Midbrain (tissue), 1 donor: ENCODE results near the gene EXOC6B.
A peak's percentile ranks its signal among the peaks of the same experiment; 100 is the strongest.
"Not testable (repeated sequence)": the region's sequence is repeated elsewhere in the genome, so short reads cannot be mapped to it uniquely, and the experiment has no call there.

Source experiments
- DNase-seq: peaks from one replicate; lab custom pipeline; 2025; lab: John Stamatoyannopoulos, UW

Gene EXOC6B

DNA sequence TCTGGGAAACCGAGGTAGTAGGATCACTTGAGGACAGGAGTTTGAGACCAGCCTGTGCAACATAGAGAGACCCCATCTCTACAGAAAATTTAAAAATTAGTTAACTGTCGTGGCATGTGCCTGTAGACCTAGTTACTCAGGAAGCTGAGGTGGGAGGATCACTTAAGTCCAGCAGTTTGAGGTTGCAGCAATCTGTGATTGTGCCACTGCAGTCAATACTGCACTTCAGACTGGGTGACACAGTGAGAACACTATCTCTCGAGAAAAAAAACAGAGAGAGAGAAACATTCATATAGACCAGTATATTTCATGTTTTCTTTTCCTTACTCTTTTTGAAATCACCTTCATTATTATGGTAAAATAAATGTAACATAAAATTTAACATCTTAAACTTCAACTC, 387.5 kb downstream of the EXOC6B start:
- DNase-seq, result no peak

DNA sequence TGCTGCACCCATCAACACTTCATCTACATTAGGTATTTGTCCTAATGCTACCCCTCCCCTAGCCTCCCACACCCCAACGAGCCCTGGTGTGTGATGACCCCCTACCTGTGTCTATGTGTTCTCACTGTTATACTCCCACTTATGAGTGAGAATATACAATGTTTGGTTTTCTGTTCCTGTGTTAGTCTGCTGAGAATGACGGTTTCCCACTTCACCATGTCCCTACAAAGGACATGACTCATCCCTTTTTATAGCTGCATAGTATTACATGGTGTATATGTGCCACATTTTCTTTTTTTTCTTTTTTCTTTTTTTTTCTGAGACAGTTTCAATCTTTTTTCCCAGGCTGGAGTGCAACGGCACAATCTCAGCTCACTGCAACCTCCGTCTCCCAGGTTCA, 394.1 kb downstream of the EXOC6B start:
- DNase-seq, result no peak

DNA sequence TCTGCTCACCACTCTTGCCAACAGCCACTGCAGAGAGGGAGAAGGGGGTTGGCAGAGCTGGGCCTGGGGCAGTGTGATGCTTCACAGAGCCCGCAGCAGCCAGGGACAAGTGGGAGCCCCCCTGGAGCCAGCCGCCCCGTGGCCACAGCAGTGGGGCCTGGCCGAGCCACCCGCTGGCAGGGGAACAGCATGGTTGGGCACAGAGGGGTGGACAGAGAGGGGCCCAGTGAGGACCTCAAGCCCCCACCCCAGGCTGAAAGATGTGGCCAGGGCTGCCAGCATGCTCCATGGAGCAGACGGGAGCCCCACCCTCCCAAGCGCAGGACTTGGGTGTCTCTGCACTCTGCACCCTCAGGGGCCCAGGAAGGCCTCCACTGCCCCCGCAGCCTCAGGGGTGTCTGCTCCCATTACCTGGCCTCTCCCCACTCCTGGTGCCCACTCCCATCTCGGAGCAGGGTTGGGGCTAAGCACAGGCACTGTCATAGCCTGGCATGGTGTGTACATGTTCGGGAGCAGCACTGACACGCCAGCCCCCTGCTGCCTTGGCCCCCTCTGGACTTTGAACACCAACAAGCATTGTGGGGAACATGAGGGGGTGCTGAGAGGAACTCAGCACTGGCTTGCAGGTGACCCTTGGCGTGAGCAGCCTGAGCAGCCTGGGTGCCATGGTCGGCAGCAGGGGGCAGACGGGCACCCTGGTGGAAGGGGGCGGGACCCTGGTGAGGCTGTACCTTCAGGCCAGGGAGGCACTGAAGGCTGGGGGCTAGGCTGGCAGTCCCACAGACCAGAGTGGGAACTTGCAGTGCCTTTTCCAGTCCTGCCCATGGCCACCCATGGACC, 398.6 kb downstream of the EXOC6B start:
- DNase-seq, result no peak

DNA sequence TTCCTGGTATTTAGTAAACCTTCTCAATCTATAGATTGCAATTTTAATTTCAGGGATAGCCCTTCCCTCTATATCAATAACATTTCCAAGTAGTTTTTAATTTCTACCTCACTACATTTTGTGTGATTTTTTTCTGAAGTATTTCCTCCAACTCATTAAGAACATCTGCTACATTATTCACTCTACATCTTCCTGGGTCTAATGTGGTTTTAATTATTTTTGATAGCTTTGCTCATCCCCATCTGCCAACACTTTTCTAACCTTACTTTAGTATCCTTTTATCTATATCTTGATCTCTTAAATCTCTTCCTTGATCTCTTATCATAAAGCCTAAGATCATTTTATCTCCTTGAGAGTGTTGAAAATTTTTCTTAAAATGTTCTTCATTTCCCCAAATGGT, 399.8 kb downstream of the EXOC6B start:
- DNase-seq, result no peak

DNA sequence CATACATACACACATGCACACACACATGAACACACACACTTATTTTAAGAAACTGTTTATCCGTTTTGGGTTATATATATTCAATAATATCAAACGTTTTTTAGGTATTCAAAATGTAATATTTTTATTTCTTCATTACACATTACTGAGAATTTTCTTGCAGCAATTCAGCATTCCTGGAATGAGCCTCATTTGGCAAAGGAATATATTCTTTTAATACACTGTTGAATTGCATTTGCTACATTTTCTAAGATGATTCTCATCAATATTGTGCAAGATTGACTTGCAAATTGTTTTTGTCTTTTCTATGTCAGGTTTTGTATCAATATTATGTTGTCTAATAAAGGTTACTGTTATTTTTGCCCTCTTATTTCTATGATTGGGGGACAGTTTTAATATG, 402.1 kb downstream of the EXOC6B start:
- DNase-seq, result no peak

DNA sequence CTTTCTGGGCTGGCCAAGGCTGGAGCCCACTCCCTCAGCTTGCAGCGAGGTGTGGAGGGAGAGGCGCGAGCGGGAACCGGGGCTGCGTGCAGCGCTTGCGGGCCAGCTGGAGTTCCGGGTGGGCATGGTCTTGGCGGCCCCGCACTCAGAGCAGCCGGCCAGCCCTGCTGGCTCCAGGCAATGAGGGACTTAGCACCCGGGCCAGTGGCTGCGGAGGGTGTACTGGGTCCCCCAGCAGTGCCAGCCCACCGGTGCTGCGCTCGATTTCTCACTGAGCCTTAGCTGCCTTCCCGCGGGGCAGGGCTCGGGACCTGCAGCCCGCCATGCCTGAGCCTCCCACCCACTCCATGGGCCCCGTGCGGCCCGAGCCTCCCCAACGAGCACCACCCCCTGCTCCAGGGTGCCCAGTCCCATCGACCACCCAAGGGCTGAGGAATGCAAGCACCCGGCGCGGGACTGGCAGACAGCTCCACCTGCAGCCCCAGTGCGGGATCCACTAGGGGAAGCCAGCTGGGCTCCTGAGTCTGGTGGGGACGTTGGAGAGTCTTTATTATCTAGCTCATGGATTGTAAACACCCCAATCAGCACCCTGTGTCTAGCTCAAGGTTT, 404.0 kb downstream of the EXOC6B start:
- not testable (repeated sequence) for DNase-seq

DNA sequence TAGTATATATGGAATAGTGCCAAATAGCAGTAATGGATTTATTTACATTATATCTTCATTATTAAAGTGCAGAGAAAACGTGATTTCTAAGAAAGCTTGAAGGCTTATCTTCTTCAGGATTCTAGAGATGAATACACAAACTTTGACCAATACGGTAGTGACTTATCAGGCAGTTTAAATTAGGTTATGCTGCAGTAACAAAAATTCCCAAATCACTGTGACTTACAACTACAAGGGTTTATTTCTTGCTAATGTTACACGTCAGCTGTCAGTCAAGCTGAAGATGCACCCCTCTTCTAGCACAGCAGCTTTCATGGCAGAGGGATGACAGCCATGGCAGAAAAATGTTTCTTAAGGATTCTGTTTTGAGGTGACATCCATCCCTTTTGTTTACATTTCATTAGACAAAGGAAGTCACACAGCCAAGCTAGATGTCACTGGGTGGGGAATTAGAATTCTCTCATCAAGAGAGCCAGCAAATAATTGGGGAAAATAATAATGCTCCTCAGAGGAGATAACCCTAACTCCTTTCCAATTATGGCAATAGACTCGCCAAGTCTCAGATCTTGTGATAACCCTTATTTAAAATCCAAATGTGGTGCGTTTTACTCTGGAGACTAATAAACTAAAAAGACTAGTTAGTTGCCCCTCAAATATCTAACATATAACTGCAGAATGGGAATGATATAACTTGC, 409.9 kb downstream of the EXOC6B start:
- no peak for DNase-seq

DNA sequence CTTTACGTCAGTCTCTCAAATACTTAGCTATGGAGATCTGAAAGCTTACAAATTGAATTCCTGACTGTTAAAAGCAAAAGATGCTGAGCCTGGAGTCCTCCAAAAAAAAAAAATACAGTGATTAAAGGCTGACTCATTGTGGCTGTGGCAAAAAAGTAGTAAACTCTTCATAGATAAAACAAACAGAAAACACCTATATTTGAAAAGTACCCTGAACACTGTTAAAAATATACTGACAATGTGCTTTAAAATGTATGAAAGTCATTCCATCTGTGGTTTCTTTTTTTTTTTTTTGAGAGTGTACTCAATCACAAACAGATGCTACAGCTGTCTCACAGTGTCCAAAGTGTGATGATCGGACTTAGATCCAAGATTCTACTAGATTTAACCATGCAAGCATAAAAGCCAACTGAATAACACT, 410.6 kb downstream of the EXOC6B start:
- DNase-seq, result peak; percentile 2

DNA sequence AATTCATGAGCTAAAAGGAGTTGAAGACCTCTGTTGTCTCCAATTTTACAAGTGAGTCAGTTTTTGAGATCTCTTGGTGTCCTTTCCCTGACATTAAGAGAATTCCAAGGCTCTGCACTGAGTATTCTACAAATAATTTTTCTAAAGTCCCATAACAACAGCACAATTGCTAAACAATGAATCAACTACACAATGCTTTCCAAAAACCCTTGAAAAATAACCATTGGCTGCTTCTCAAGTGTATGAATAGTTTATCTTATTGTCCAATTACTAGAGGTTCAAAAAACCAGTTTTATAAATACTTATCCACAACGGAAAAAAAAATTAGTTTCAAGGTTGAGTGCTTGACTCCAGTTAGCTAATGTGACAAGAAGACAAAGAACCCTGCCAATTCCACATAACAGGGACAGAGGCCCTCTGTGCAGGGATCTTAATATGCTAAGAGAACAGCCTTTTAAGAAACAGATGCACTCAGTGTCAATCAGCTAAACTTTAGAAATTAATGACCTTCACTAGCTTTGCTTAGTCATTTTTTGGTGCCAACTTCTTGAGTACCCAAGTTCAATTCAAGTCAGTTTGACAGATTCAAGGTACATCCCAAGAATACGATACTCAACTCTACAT, 411.6 kb downstream of the EXOC6B start:
- peak; percentile 34 for DNase-seq

DNA sequence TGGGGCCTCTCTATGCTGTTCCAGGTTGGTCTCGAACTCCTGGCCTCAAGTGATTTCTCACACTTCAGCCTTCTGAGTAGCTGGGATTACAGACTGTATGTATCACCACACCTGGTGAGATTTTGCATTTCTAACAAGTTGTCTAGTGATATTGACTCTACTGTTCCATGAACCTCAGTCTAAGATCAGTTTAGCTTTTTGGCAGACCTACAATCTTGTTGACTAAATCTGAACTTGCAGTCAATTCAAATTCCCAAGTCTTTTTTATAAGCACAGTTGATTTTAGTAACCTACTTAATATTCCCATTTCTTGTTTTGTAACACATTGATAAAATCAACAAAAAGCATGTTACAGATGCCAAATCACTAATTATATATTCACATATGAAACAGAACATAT, 412.1 kb downstream of the EXOC6B start:
- DNase-seq, result no peak

DNA sequence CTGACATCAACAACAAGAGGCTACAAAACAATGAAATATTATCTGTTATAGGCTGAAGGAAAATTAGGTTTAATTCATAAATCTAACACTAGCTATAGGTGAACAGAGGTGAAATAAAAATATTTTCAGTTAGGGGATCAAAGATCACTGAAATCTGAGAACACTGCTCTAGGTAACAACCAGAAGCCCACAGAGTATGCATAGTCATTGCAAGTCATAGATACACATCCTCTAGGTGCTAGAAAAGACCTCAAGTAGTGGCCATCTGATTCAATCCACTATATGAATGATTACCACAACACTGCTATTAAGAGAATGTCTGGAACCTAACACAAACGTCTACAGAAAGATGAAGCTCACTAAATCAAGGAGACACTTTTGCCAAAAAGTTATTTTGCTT, 413.6 kb downstream of the EXOC6B start:
- no peak for DNase-seq

DNA sequence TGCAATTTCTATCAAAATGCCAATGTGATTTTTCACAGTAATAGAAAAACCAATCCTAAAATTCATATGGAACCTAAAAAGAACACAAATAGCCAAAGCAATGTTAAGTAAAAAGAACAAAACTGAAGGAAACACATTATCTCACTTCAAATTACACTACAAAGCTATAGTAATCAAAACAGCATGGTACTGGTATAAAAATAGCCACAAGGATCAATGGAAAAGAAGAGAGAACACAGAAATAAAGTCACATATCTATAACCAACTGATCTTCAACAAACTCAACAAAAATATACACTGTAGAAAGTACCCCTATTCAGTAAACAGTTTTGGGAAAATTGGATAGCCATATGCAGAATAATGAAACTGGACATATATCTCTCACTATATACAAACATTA, 426.0 kb downstream of the EXOC6B start:
- DNase-seq, result no peak

DNA sequence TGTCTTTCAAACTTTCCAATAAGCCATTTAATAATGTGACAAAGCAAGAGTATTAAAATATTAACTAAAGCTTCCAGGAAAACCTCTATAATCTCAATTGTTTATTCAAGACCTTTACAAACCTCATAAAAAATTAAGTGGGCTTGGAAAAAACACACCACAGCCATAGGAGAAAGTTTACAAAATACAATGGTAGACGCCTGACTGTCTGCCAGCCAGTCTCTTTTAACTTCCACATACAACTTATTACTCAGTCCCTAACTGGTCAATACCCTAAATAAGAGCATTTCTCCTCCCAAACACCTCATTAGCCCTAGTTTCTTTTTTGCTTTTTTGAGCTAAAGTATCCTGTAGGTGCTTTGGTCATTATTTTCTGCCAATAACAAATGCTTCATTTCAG, 430.7 kb downstream of the EXOC6B start:
- no peak for DNase-seq

DNA sequence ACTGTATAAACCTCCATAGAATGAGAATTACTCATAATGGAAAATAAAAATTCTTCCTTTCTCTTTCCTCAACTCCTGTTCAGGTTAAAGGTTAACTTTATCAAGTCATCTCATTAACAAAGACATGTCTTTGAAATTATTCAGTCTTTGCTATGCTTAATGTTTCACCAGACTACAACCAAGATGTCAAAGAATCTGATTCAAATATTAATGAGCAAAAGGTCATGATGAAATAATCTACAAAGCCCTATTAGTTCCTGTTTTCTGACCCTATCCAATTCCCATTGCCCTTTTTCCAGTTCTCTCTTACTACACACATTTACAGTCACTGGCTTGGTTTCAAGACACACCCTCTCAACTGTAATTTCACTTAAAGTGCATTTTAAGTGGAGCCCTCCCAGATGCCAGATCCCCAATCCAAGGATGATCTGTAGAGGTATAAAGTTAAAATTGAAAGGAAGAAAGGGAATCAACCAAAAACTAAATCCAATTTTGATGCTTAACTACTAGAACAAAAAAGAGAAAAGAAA, 431.2 kb downstream of the EXOC6B start:
- DNase-seq, result no peak

DNA sequence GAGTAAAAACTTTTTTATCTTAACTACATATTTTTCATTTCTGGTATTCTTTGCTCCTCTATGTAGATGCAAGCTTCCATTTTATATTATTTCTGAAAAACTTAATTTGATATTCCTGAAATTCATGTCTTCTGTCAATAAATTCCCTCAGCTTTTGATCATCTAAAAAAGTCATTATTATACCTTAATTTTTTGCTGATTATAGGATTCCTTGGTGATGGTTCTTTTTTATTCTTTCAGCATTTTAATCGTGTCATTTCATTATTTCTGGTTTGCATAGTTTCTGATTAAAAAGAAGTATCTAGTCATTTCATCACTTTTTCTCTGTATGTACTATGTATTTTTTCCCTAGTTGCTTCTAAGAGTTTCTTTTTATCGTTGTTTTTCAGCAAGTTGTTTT, 436.4 kb downstream of the EXOC6B start:
- DNase-seq, result no peak

DNA sequence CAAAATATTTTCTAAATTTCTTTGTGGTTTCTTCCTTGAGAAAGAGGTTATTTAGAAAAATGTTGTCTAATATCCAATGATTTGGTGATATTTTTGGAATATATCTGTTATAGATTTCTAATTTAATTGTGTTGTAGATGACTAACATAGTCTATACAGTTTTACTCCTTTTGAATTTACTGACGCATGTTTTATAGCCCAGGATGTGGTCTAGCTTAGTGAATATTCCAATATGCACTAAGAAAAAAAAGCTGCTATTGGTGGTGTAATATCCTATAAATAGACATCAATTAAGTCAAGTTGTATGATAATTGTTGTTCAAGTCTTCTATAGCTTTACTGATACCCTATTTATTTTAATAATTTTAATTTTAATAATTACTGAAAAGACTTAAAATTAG, 437.6 kb downstream of the EXOC6B start:
- DNase-seq, result no peak

DNA sequence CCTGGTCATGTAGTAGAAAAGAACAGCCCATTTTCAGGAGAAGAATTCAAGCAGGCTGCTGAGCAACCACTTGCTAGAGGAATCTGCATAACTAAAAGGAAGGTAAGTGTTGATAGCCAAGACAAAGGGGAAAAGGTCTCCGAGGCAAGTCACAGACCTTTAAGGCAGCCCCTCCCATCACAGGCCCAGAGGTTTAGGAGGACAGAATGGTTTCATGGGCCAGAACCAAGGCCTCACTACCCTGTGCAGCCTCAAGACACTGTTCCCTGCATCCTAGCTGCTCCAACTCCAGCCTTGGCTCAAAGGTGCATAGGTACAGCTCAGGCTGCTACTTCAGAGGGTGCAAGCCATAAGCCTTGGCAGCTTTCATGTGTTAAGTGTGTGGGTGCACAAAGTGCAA, 439.5 kb downstream of the EXOC6B start:
- DNase-seq, result no peak

DNA sequence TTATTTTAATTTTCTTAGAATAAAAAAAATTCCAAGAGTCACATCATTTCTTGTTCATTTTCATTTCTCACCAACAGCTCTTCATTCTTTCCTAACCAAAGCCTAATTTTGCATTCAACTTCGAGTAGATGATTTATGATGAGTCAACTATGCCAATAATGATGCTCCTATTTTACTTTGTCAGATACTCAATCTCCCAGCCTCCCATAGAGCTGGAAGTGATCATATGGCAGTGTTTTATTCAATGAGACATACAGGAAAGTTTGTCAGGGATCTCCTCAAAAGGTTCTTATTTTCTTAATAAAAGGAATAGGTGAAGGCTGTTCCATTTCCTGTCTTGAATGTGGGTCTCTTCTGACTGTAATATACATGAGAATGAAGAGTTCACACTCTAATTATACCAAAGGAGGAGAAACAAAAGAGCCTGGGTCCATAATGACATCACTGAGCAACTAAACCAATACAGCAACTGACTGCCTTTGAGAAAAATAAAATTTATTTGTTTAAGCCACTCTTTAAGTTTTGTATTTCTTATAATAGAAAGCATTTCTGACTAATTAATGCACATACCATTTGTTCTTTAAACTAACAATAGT, 447.0 kb downstream of the EXOC6B start:
- DNase-seq, result no peak

DNA sequence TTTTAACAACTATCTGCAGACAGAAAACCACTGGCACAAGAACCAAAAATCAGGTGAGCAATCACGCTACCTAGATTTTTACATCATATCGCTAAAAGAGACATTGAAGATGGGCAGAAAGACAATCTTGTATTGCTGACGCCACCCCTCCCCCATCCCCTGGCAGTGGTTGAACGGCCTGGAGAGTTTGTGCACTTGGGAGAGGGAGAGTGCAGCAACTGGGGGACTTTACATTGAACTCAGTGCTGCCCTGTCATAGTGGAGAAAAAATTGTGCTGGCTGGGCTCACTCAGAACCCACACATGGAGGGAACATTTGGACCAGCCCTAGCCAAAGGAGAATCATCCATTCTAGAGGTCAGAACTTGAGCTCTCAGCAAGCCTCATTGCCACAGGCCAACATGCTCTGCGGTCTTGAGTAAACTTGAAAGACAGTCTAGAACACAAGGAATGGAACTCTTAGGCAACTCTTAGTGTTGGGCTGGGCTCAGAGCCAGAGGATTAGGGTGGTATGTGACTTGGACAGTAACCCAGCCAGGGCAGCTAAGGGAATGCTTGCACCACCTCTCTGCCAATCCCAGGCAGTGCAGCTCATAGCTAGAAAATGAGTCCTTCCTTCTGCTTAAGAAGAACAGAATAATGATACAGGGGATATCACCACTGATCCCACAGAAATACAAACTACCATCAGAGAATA, 458.2 kb downstream of the EXOC6B start:
- DNase-seq, result peak; percentile 73

DNA sequence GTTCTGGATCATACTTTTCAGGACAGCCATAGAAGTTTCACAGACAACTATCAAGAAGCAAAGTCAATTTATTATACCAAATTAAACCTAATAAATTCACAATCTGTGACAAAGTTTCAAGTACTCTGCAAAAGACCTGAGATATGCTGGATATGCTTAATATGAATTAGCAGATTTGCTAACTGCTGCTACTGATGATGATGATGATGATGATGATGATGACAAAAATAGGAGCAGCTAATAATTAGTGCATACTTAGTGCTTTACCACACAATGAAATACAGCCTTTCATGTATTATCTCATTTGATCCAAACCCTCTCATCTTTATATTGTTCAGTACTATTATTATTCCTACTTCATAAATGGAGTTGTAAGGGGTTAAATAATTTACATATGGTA, 462.4 kb downstream of the EXOC6B start:
- DNase-seq, result no peak

DNA sequence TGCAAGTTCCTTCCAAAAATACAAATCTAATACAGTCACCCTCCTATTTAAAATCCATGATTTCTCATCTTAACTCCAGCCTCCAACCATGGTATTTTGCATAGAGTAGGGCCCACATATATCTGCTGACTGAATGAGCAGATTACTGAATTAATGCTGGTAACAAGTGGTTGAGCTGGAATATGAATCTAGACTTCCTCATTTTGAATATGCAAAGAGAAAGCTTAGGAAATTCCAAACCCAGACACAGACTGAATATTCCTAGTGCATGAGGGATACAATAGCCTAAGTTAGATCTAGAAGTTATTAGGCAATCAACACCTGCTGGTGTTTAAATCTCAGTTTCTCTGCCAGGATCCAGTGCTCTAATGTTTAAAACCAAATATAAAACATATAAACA, 463.1 kb downstream of the EXOC6B start:
- no peak for DNase-seq
